HG02938 (cell line): ENCODE data around the gene IGFBP4.

Experiments
- ATAC-seq: cut with Tn5 transposase; IDR thresholded peaks from one replicate; pipeline ENCODE4 v1.9.1; 2021; ENCODE audit warnings: mild to moderate bottlenecking, moderate library complexity; ENCODE audit not compliant: unreplicated experiment

Gene IGFBP4

GRCh38 chr17:40486522-40487370, 43.5 kb downstream of the IGFBP4 start:
- ATAC-seq: no peak

- ATAC-seq: no peak
Observed at GRCh38 chr17:40487371-40488020, 44.2 kb downstream of the IGFBP4 start.

GRCh38 chr17:40490289-40490853, 47.1 kb downstream of the IGFBP4 start:
- no peak for ATAC-seq

- no peak for ATAC-seq
Observed at GRCh38 chr17:40490982-40491381, 47.7 kb downstream of the IGFBP4 start.

- ATAC-seq: no peak
Observed at GRCh38 chr17:40491486-40491885, 48.2 kb downstream of the IGFBP4 start.

GRCh38 chr17:40493697-40494096, 50.4 kb downstream of the IGFBP4 start:
- ATAC-seq: no peak

- ATAC-seq: no peak
Observed at GRCh38 chr17:40495140-40495539, 51.9 kb downstream of the IGFBP4 start.

GRCh38 chr17:40496170-40496569, 52.9 kb downstream of the IGFBP4 start:
- ATAC-seq: no peak

GRCh38 chr17:40496634-40497420, 53.6 kb downstream of the IGFBP4 start:
- ATAC-seq: no peak

- ATAC-seq: no peak
Observed at GRCh38 chr17:40497695-40498094, 54.4 kb downstream of the IGFBP4 start.

GRCh38 chr17:40498281-40499084, 55.2 kb downstream of the IGFBP4 start:
- ATAC-seq: no peak

- ATAC-seq: no peak
Observed at GRCh38 chr17:40499551-40500189, 56.4 kb downstream of the IGFBP4 start.

- no peak for ATAC-seq
Observed at GRCh38 chr17:40500190-40500589, 56.9 kb downstream of the IGFBP4 start.

- no peak for ATAC-seq
Observed at GRCh38 chr17:40500709-40501108, 57.5 kb downstream of the IGFBP4 start.

GRCh38 chr17:40501499-40501911, 58.3 kb downstream of the IGFBP4 start, which contains the start of gene TNS4:
TNS4 (minus strand) TSS chr17:40501623; CDS start chr17:40496425, 5,198 bp downstream.
- ATAC-seq: no peak

GRCh38 chr17:40502716-40503115, 59.5 kb downstream of the IGFBP4 start:
- ATAC-seq: no peak

- no peak for ATAC-seq
Observed at GRCh38 chr17:40503154-40503553, 59.9 kb downstream of the IGFBP4 start.

- no peak for ATAC-seq
Observed at GRCh38 chr17:40506786-40507185, 63.5 kb downstream of the IGFBP4 start.
